ENCODE results near the gene RASD1.

RASD1 gene

DNA sequence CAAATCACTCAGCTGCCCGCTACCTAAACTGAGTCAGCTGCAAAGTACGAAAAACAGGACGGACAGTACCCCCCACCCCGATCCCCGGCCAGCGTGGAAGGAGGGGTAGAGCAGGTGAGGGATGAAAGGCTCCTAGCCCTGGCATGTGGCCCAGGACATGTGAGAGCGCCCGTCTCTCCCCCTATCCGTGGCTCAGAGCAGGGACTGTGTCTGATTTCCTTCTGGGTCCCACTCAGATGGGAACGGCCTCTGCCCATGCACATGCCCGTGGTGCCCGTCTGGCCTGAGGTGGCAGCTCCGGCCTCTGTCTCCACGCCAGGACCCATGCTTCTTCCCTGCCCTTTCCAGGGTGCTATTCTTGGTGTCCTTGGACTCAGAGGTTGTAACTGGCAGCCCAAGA is 30.2 kb upstream of the RASD1 start:
- DNase-seq: no peak

DNA sequence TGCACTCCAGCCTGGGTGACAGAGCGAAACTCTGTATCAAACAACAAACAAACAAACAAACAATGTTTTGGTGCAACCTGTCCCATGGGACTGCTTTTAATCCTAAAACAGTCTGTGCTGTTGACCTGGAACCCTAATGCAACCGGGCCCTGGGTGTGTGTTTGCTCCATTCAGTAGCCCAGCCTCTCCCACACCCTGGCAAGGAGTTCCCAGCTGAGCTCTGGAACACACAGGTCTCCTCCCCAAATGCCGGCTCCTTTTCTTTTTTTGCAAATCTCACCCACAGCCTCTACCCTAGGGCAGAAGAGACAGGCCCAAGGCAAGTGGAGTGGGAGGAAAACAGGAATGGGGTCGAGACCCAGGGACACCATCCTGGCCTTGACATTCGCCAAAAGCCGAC is 29.8 kb upstream of the RASD1 start:
- DNase-seq: no peak

DNA sequence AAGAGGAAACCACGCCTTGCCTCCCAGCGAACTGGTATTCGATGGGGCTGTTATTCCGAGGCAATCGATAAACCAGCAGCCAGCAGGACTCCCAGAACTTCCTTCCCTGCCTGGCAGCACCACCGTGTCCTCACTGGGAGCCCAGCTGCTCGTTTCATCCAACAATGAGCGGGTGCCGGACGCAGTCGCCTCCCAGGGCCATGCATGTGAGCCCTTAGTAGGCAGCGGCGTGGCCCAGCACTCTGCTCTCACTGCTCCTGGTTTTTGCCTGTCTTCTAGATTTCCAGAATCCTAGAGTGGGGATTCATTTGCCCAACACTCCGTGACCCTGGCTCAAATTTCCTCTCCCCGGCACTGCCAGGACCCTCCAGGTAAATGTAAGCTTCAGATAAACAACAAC is 29.1 kb upstream of the RASD1 start:
- no peak for DNase-seq

DNA sequence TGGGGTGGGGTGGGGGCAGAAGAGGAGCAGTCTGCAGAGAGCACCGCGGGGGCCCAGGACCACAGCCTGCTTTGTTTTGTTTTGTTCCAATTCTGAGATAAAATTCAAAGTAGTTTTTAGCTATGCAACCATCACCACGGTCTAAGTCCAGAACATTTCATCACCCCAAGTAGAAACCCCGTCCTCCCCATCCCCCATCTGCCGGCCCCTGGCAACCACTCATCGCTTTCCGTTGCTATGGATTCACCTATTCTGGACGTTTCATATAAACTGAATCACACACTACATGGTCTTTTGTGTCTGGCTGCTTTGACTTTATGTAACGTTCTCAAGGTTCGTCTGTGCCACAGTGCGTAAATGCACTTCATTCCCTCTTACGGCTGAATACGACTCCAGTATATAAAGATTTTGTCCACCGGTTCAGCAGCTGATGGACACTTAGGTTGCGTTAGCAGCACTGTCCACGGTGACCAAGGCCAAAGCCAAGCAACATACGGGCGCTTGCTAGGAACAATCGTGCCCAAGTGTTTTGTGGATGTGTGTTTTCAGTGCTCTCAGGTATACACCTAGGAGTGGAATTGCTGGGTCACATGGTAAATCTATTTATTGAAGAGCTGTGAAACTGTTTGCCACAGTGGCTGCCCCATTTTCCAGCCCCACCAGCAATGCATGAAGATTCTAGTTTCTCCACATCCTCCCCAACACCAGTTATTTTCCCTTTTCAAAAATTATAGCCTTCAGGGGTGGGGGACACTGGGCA is 27.7 kb upstream of the RASD1 start:
- DNase-seq: no peak

DNA sequence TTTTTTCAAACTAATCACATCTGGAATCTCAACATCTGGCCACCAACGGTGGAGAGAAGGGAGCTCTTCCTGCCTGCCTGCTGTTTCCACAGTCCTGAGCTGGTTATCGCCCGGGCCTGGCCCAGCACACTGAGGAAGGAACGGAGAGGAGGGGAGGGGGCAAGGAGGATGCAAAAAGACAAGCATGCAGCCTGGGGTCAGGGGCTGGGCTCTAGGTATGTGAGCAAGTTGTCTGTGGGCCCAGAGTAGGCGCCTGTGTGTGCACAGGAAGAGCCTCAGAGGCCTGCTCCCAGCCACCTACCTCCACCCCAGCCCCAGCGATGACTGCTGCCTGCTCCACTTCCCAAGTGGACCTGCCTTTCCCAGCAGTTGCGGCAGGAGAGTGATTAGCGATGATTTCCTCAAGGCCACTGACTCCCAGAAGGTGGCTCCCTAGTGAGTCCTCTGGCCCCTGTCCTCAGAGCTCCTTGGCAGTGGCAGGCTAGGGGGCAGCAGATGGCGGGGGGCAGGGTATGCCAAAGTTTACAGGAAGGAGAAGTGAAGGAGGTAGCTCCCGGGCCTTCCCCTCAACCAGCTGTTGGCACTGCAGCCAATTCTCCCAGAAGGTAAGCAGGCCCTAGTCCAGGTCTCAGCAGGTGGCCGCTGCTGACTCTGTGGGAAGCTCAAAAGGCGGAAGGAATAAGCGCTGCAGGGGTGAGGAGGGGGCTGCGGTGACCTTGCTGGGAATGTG is 27.0 kb upstream of the RASD1 start:
- no peak for DNase-seq

DNA sequence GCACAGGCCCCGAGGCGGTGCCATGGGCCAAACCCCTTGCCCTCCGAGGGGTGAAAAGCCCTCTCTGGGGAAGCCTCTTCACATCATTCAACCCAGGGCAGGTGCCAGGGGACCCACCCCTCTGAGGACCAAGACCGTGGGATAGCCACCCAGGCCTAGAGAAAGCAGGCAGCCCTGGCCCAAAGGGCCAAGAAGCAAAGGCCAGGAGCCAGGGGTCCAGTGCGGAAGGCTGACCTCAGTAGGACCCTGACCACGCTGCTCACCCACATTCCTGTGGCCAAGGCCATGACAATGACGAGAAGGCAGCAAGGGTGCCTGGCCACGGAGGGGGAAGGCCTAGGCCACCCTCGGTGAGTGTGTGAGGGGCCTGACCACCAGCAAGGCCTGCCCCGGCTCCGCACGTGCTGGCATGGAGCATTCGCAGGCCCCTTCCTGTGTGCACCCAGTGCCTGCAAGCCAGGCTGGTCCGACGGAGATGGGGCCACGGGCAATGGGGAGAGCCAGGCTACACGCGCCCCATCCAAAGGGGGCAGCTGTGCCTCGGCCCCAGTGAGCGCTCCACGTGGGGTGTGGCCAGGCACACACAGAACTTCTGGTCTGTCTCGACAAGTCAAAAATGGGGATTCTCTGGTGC is 24.5 kb upstream of the RASD1 start:
- DNase-seq: no peak

DNA sequence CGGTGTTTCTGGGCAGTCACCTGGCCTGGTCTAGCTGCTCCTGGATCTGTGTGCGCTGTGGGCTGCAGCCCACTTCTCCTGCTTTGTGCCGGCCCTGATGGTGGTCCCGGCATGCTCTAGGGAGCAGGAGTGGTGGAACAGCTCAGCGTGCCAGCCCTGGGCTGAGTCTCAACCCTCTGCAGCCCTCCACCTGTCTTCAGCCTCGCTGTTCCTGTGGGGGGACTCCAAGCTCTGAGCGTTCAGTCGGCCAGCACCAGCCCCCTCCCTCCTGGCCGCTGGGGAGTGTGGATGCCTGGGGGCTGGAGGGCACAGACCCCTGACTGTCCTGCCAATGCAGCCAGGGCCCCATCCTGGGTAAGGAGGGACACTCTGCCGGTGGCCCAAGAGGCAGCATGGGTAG is 23.7 kb upstream of the RASD1 start:
- no peak for DNase-seq

DNA sequence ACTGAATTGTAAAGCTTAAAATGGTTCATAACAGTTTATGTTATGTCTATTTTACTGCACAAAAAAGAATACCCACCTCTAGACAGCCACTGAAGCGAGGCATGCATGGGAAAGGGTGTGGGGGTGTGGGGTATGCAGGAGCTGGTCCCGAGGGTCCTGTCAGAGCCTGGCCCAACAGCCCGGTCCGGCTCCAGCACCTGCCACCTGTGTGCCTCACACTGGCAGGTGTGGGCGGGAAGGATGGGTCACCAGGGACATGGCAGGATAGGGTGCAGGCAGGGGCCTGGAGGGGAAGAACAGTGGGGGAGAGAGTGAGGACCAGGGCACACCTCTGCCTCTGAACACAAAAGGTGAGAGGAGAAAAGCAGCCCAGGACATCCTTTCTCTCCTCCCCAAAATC is 22.8 kb upstream of the RASD1 start:
- no peak for DNase-seq

DNA sequence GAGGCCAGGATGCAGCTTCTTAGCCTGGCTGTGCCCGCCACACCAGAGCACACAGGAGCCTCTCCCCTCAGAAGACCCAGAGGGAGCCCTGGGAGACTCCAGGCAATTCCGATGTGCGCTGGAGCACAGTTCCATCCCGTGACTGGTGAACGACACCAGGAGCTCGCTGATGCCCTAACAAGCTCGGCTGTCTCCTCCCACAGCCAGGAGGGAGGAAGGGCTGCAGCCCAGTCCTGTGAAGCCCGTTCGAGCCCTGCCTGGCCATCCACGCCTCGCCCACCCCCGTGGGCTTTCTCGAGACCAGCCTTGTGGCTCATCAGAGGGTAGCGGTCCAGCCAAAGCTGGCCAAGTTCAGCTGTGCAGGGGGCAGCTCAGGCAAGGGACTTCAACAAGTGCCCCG is 21.8 kb upstream of the RASD1 start:
- DNase-seq: no peak

DNA sequence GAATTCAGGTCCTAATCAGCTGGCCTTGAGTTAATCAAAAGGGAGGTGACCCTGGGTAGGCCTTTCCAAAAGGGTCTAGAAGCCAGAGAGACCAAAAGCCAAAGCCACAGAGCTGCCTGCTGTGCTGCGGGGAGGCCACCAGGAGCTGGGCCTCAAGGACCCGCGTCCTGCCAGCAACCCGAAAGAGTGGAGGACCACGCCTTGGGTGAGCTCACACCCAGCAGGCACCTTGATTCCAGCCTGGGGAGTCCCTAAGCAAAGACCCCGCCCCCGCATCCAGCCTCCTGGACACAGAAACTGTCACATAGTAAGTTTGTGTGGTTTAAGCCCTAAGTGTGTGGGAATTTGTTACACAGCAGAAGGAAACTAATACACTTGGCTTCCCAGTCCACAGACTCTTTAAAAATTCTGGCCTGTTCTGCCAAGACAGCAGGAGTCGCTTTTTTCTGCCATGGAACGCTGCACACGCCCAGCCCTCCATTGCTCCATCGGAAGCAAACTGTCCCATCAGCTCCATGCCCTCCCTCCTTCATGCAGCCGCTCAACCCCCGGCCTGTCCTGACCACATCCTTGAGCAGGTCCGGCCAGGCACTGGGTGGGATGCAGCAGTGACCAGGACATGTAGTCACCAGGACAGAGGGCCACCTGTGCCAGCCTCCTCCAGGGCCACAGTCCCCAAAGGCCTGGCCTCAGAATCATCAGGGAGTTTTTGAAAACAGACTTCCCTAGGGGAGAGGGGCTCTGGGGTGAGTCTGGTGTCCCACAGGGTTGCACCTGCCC is 20.9 kb upstream of the RASD1 start:
- DNase-seq: no peak

DNA sequence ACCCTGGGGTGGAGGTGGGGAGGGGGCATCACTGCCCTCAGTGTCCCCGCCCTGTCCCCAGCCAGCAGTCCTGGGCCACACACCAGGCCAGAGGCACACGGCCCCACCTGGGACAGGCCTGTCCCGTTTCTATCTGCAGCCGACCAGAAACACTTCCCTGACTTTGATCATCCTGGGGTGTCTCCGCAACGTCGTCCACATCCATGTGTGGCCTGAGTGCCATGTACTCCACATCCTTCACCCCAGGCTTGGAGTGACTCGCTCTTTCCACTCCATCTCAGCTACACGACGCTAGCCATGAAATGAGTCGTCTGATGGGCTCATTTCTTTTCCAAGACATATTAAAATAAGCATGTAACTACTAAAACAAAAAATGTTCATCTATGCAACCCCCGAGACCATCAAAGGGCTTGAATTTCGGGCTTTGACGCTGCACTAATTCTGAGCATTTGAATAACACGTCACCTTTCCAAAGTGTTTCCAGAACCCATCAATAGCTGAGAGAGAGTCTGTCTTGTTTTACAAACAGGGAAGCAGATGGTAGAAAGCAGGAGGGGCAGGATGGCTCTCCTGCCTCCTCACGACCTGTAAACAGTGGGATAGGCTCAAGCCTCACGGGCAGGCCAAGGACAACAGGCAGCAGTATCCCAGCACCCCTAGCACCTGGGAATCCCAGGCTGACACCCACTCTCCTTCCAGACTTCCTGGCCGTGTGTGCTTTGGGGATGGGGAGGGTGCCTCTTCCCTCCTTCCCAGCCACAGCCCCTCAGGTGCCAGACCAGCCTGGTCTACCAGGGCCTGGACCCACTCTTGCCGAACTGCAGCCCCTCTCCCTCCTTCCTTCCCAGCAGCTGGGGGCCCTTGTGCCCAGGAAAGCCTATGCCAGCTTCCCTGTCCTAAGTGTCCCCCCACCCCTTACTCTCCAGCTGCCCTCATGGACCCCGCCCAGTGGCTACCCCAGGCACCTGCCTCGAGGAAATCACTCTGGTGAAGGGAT is 20.0 kb upstream of the RASD1 start:
- DNase-seq: no peak

DNA sequence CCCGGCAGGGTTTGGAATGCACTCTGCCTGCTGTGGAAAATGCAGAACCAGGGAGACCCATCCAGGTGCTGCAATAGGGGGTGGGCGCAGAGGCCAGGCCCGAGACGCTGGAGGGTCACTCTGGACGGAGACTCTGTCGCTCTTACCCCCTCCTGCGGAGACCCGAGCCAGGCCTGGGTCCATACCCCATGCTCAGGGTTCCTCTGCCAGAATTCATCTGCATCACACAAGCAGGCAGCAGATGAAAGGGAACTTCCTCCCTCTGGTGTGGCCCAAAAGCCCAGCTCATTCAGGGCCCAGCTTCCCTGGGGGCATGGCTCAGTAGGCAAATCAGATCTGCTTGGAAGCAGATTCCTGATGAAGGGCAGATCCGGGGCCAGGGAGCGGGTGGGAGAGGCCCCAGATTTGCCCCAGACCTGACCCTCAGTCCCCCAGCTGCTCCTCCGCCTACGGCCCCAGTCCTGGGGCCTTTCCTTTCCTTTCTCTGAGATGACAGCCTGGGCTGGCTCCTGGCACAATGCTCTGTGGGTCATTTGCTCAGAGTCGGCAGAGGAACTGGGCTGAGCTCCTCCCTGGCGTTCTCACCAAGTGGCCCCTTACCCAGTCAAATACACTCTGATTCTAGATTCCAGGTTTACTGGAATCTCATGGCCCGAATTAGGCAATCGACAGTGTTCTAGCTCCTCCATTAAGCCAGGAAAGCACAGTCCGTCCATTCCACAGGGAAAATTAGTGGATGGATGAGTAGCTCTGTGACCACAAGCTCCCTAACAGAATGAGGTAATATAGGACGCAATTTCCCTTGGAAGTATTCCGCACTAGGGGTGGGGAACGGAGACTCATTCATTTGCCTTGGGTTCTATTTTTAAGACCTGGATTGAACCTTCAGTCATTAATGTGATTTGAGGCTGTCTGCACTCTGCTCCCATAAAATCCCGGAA is 19.1 kb upstream of the RASD1 start:
- no peak for DNase-seq

DNA sequence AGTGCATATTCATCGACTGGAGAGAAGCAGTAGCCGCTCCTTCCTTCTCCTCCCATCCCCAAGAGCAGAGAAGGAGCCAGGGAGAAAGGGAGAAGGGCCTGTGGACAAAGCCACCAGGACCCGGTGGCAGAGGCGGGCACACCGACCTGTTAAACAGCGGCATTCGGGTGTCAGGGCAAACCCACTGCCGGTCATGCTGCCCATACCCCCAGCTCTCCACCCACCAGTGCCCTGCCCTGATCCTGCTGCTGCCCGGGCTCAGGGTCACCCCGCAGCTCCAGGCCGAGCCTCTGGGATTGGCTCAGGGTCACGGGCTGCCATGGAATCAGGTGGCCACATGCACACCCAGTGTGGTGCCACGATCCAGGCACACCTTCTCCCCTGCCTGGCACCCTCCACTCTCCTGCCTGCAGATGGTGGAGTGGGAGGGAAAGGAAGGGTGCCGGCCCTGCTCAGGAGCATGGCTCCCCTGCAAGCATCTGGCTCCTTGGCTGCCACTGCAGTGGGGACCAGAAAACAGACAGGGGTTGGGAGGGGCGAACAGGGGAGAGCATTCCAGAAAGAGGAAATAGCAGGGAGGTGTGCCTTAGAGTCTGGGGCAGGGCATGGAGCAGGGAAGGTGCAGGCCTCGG is 18.3 kb upstream of the RASD1 start:
- DNase-seq: no peak

DNA sequence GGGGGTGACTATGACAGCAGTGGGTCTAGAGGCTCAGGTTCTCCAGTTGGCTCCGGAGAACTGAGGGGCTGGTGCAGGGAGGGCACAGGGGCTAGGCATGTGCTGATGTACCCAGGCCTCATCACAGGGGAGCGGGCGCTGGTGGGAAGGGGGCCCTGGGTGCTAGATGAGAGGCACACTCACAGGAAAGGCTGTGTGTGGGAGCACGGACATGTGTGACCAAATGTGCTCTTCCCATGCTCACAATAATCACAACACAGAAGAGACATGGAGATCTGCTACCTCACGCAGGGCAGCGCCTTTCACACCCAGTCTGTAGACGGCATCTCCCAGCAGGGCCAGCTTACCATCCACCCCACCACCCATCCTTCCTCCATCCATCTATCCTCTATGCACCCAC is 17.4 kb upstream of the RASD1 start:
- no peak for DNase-seq

DNA sequence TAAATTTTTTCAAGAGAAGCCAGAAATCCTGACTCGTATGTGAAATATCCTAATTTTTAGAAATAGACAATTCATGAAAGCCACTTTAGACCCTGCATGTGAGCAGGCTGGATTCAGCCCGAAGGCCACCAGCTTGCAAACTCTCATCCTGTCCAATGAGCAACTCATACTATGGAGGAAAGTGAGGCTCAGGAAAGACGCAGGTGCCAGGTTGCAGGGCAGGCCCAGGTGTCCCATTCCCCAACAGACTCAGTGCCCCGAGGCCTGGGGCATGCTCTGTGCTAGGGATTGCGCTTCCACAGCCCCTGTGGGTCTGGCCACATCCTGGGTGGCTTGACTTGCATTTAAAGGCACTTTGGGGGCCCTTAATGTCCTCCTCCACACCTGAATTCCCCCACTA is 16.7 kb upstream of the RASD1 start:
- DNase-seq: no peak

DNA sequence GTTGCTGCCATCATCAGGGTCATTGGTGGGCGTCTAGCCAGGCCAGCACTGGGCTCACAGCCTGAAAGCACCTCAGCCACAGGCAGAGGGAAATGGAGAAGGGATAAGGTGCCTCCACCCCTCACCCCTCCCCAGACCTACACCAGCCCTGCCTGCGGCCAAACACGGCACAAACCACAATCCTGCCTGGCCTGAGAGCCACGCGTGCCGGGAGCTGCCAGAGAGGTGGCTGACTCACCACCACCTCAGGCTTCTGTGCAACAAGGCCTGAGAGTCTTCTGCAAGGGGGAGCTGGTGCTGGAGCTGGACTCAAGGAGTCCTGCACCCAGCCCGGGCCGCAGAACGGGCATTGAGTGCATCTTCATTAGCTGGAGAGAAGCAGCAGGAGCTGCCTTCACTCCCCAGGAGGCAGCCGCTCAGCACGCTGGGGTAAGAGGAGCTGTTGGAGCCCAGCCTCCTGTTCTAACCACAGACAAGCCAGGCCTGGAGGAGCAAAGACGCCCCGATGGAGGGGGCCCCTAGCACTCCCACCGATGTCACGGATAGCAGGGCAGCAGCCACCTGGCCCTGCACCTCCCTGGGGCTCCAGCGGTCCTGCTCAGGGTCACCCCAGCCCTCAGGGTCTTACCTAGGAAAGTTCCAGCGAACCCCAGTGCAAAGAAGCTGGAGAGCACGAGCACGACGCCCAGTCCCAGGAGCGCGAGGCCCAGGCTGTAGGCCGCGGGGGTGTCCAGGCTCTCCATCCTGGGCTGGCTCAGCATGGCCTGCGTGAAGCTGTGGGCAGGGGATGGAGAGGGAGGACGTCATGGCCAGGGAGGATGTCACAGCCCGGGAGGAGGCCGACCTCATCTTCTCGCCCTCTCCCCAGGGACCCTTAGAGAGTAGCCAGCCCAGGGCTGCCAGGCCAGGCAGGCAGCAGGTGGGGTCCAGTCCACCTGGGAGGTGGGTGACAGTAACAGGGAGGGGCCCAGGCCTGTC is 16.0 kb upstream of the RASD1 start:
- no peak for DNase-seq

DNA sequence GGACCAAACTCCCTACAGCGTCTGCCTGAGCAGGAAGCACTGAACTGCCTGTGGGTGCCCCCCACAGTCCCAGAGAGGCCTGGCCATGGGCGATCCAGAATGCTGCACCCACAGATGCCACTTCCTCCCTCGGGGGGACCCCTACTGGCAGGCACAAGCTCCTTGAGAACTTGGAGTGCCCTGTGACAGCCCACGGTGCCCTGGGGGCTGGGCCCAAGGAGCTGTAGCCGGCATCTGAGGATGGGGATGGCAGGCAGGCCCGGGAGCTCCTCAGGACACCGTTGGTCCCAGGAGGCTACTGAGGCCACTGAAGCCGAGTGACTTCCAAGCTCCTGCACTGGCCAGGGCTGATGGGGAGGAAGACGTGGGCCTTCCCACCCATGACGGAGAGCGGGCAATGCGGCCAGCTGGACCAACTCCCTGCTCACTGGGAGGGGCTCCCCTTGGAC is 15.1 kb upstream of the RASD1 start:
- DNase-seq: no peak

DNA sequence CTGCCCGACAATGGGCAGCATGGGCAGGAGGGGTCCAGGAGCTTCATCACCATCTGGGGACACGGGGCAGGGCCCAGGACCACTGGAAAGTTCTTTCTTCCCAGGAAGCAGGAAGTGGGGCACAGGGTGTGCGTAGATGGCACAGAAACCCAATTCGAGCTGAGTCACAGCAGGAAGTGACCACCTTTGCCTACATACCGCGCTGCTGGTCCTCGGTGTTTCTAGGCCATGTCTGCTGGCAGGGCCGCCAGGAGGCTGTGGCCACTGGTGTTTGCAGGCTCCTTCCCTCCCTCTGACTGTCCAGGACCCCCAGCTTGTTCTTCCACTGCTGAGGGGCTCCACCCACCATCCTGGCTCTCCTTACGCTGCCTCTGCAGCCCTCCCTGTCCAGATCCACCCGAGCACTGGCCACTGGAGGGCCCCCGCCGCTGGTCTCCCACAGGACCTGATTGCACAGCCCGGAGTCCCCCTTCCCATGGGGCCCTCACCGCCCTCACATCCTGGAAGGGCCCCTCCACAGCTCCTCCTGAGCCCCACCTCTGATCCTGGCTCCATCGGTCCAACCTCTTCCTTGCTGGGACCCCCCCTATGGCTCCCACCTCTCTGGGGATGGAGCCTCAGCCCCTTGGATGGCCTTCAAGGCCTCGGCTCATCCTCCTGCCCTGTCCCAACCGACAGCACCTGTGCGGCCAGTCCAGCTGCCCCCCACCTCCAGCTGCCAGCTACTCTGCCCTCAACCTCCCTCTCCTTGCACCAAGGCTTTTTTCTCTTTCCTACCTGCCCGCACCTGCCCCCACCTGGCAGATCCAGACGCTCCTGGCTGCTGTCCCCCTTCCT is 14.5 kb upstream of the RASD1 start:
- no peak for DNase-seq

Data from activated CD8-positive, alpha-beta memory T cell treated with anti-CD3 and anti-CD28 coated beads for 24 hours (primary cell).